Prostate gland (tissue), 2 donors: ENCODE measurements around the gene SOX5.

Source experiments
- POLR2A ChIP-seq: fragments of 450-650 bp; IDR thresholded peaks from one replicate; pipeline ENCODE4 v1.6.1; 2016; ENCODE audit warnings: antibody characterized with exemption, mild to moderate bottlenecking
- POLR2AphosphoS5 ChIP-seq: sonication (generic); formaldehyde crosslinking; IDR thresholded peaks from one replicate; pipeline ENCODE4 v1.6.1; 2017; ENCODE audit warnings: antibody characterized with exemption
- TF ChIP-seq, protein P1 (sequence below), 4 experiments: fragments of 200-600 bp in 2 of 4; fragments of 450-650 bp in 2 of 4; sonication (generic) in 2 of 4; IDR thresholded peaks; 1 replicate in 3 of 4; 2 replicates in 1 of 4; pipeline ENCODE4 v1.5.1; 2016 to 2019; ENCODE audit warnings: antibody characterized with exemption in 4 of 4, mild to moderate bottlenecking in 2 of 4, moderate library complexity in 2 of 4

DNA sequence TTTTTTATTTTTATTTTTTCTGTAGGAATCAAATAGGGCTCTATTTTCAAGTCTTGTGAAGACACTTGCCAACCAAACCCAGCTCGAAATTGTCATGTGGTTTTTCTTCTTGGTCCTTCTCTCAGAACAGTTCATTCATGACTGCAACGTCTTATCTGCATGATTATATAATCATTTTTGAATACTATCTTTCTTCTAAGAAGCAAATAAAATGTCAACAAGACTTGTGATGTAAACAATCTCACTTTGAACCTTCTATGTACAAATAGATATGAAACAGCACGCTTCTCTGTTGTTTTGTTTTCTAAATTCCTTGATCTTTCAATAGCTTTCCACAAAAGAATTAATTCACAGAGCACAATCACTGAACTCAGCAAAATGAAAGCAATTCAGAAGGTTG, 320.7 kb downstream of the SOX5 start:
- TF ChIP-seq POLR2A: no peak
- TF ChIP-seq, protein P1, sequence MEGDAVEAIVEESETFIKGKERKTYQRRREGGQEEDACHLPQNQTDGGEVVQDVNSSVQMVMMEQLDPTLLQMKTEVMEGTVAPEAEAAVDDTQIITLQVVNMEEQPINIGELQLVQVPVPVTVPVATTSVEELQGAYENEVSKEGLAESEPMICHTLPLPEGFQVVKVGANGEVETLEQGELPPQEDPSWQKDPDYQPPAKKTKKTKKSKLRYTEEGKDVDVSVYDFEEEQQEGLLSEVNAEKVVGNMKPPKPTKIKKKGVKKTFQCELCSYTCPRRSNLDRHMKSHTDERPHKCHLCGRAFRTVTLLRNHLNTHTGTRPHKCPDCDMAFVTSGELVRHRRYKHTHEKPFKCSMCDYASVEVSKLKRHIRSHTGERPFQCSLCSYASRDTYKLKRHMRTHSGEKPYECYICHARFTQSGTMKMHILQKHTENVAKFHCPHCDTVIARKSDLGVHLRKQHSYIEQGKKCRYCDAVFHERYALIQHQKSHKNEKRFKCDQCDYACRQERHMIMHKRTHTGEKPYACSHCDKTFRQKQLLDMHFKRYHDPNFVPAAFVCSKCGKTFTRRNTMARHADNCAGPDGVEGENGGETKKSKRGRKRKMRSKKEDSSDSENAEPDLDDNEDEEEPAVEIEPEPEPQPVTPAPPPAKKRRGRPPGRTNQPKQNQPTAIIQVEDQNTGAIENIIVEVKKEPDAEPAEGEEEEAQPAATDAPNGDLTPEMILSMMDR (IDR thresholded peaks at IDR 0.05): no peak
- no peak for TF ChIP-seq POLR2AphosphoS5
